AG08396 (cell line): ENCODE results near the gene TMEM221.
A peak's percentile ranks its signal among the peaks of the same experiment; 100 is the strongest.

ENCODE experiments used
- DNase-seq: peaks from one replicate; pipeline ENCODE4 v3.0.0; 2012; ENCODE audit warnings: low spot score, mixed read lengths

Gene TMEM221

DNA sequence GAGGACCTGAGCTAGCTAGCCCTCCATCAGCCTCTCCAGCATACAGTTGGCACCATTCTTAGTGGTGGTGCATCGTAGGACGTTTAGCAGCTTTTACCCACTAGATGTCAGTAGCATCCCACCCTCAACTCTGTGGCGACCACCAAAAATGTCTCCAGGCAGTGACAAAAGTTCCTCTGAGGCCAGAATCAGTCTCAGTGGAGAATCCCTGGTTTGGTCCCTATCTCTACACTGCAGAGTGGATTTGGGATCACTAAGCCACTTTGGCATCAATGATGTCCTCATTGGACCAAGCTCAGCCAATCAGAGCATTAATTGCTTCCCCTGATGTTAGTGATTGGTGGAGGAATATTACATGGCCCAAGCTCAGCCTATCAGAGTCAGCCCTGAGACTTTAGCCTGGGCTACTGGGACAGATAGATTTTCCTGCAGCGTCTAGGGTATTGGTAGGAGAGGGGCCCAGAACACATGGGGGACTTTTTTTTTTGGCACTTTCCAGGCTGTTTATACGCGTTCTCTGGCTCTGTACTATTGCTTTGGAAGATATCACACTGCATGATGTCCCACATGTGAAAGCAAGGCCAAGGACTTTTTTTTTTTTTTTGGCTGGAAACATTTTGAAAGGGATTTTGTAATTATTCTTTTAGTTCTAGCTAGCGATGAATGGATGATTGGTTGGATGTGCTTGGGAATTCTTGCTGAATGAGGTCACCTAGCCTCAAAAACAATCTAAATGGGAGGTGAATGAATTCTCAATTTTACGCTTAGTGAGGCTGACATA, 7.0 kb downstream of the TMEM221 start:
- peak; percentile 55 for DNase-seq

DNA sequence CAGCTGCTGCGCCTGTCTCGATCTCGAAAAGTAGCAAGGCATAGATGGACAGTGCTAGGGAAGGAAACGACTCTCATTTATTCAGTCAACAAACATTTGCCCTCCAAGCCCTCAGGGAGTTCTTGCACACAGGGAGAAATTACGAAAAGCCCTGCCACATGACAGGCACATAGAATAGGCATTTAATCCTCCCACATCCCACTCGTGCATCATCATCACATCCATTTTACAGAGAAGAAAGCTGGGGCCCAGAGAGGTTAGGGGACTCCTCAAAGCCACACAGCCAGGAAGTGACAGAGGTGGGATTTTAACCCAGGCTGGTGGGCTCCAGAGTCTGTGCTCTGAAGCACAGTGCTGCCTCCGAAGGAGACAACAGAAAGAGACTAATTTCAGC, 11.6 kb downstream of the TMEM221 start:
- no peak for DNase-seq

DNA sequence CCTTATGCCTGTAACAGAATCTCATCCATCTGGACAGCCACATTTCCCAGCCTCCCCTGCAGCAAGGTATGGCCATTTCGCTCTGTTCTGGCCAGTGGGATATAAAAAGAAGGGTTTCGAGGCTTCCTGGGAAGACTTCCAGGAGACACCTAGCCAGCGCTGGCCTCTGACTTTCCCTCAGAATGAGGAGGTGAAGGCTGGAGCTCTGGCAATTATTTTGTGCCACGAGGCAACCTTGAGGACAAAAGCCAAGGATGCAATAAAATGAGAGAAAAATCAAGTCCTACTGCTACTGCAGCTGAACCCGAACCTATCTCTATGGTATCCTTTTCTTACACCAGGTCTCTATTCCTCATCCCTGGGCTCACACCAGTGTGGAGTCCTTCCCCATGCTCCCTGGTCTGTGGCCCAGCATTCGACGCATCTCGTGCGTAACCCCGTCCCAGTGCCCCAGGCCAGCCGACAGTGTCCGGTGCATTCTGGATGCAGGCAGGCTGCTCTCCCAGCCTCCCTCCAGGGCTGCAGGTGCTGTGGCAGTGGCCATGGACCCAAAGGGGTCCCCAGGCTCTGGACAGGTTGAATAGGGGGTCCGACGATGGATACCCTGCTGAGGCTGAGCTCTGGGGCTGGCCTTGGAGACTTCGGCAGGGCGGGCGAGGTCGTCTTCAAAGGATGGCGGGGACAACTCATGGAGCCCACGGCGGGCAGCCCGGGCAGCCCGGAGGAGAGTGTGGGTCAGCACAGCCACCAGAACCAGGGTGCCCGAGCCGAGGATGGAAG, 12.2 kb downstream of the TMEM221 start:
- no peak for DNase-seq

DNA sequence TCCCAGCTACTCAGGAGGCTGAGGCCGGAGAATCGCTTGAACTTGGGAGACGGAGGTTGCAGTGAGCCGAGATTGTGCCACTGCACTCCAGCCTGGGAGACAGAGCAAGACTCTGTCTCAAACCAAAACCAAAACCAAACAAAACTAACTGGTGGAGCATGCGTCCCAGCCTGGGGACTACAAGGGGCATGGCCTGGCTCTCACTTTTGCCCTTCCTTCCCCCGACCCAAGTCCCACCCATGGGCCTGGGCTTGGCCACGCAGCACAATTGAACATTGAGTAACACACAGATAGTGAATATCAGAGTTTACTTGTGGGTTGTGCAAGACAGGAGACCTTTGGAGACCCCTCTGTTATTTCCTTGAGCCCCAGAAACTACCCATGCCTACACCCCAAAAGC, 13.2 kb downstream of the TMEM221 start:
- no peak for DNase-seq

DNA sequence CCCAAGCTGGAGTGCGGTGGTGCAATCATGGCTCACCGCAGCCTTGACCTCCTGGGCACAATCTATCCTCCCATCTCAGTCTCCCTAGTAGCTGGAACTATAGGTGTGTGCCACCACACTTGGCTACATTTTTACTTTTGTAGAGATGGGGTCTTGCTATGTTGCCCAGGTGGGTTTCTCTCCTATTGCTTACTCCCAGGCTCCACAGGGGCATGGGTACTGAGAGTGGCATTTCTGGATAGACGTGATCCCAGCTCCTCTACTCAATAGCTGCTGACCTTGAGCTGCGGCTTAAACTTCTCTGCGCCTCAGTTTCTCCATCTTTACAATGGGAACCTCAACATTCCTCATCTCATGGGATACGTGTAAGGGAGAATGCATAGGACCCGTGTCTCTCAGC, 17.1 kb downstream of the TMEM221 start:
- DNase-seq = no peak

DNA sequence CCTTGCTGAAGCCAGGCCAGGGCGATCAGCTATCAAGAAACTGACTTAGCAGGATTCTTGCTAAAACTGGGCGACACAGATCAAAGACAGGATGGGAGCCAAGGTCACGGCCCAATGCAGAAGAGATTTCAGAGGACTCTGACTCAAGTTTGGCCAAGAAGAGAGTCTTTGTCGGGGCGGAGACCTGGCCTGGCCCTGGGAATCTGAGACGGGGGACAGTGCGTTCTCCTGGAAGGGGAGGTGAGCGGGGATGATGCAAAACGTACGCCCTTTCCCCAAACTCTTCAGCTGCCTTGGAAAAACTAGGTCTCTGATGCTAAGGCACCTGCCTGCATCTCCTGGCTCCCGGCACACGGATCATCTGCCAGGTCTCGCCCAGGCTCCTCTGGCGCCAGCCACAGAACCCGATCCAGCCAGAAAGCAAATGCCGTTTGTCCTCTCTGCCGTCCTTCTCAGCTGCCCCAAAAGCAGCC, 18.8 kb downstream of the TMEM221 start:
- no peak for DNase-seq

DNA sequence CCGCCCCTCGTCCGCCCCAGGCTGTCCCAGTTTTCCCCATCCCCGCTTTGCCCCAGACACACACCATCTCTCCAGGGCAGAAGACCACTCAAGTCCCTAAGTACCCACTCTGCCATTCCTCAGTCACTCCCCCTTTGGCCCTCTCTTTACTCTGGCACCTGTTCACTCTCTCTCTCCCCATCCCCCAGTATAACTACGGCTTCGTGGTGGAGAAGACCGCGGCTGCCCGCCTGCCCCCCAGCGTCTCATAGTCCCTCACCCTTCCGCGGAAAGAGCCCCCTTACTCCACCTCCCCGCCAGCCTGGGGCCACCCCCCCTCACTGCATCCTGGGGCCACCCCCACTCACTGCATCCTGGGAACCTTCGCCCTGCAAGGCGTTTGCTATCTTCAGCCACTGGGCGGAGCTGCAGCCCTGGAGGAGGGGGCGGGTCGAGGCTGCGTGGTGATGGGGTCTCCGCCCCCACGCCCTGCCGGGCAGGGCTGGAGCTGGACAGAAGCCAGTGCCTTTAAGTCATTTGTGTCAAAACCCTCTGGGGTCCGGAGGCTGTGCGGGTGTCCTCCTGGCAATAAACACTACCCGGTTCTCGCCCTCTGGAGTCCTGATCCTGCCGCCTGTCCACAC, 23.6 kb downstream of the TMEM221 start:
- peak; percentile 57 for DNase-seq

DNA sequence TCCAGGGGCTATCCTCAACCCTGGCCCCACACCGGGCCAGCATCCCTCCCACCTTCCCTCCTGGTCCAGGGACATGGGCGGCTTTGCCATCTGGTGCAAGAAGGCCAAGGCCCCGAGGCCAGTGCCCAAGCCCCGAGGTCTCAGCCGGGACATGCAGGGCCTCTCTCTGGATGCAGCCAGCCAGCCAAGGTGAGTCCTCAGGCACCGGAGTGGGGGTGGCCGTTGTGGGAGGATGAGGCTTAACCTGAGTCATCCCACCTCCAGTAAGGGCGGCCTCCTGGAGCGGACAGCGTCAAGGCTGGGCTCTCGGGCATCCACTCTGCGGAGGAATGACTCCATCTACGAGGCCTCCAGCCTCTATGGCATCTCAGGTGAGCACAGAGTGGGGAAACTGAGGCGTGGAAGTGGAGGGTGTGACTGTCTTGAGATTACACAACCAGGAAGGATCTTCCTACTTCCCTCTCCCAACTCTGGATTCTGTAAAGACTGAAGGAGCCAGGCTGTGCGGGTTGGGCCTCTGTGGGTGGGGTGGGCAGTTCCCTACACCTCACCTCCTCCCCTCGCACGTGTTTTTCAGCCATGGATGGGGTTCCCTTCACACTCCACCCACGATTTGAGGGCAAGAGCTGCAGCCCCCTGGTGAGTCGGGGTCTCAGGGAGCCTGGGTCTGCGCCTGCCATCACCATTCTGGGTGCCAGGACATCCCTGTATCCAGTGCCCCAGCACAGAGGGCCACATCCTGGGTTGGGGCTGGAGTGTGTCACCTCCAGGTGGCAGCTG, 24.8 kb downstream of the TMEM221 start:
- DNase-seq = no peak

DNA sequence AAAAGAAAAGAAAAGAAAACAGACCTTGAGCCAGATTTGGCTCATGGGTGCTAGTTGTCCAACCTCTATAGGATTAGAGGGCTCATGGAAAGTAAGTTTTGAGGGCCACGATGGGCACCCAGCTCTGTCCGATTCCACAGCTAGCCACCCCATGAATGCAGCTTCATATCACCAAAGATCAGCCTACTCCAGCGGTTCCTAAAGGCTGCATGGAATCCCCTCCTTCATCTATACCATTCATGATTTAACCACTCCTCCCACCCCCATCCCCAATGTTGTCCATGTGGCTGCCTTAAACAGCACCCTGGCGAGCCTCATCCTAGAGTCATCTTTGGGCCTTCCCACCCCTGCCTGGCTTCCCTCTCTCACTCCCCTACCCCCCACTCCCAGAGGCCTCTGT, 26.5 kb downstream of the TMEM221 start:
- no peak for DNase-seq

DNA sequence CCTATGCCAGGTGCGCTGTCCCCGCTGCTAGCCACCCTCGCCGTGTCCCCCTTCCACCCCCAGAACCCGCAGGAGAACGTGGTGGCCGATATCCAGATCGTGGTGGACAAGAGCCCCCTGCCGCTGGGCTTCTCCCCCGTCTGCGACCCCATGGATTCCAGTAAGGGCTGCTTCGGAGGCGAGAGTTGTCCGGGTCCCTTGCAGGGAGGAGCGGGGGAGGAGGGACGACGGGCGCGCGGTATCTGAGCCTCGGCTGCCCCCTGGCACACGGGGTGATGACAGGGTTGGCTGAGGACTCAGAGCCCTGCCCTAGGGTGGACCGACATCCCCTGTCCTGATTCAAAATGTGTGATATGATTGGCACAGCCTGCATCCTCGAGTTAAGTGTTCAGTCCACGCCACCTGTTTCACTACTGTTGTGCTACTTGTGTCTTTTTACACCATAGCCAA, 28.0 kb downstream of the TMEM221 start:
- DNase-seq = peak; percentile 41

DNA sequence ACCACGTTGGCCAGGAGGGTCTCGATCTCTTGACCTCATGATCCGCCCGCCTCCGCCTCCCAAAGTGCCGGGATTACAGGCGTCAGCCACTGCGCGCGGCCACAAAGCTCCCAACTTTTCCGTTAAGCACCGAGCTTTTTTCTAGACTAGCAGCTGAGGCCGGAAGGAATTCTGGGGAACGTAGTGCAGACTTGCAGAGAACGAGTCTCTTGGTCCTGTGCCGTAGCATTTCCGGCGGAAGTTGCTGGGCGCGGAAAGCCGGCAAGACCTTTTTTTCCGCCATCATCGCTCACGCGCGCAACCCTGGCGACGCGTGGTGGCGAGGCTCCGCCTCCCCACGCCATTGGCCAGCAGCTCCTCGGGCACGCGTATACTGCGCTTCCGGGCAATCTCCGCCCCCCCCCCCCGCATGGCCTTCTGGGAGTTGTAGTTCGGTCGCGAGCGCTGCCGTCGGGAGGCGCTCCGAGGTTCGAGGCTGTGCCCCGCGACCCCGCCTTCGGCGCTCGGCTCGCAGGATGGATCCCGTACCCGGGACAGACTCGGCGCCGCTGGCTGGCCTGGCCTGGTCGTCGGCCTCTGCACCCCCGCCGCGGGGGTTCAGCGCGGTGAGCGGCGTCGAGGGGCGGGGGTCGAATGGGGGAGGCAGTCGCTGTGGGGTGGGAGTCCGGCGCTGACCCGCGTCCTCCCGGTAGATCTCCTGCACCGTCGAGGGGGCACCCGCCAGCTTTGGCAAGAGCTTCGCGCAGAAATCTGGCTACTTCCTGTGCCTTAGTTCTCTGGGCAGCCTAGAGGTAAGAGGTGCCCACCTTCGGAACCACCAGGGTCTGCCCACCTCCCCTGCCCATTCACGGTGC, 28.6 kb downstream of the TMEM221 start, which contains the start of gene MVB12A:
TSS of gene MVB12A (plus strand) at position 427 of the 854 bp plus-strand sequence. CDS start at position 516, 89 bp downstream.
- DNase-seq = peak; percentile 99

DNA sequence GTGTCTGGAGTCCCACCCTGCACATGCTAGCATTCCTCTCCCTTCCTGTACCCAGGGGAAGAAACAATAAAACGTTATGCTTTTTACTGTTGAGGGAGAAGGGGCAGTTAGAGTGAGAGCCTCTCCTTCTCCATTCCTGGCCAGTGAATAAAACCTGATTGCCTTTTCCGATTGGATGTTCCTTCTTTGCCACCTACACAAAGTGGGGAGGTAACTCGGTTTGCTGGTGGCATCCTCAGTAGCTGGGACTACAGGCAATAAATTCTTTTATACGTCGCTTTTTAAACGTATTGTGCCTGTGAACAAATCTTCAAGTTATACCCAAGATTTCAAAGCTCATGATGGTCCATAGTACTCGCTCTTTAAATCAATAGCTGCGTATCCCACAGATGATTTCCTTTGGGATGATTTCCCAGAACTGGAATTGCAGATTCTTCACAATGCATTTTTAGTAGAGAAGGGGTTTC, 29.3 kb downstream of the TMEM221 start:
- DNase-seq = no peak

DNA sequence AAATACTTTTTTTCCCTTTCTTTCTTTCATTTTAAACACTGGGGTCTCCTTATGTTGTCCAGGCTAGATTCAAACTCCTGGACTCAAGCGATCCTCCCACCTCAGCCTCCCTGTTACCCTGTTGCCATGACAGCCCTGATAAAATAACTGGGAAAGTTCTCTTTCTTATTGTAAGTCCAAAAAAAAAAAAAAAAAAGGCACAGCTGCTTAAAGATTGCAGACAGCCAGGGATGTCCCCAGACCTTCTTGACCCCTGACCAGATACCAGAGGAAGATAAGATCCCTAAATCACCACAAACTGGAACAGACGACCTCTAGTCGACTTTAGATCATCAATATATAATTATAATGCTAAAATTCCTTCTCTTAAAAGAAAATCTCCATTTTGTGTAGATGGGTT, 29.8 kb downstream of the TMEM221 start:
- DNase-seq = no peak

DNA sequence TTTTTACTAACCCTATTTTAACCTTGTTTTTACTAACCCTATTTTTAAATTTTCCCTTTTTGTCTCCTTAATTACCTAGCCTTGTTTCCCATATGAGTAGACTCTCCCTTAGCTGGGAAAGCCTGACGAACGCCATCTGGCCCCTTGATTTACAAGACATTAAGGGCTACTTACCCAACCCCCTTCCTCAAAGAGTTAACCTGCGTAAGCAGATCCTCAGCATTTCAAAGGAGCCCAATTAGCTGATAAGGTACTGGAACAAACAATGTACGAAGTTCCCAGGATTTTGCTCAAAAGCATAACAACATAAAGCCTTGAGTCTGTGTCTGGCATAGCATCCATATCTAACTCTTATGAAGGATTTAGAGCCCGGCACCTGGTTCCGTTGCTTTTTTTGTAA, 33.3 kb downstream of the TMEM221 start:
- no peak for DNase-seq

DNA sequence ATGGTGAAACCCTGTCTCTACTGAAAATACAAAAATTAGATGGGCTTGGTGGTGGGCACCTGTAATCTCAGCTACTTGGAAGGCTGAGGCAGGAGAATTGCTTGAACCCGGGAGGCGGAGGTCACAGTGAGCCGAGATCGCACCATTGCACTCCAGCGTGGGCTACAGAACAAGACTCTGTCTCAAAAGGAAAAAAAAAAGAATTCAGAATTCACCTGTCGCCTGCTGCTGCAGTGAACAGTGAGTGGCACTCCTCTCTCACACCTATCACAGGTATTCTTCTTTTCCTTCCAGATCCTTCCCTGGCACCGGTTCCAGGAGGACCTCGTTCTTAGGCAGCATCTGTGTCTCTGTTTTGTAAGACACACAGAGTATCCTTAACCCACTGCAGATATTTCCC, 34.4 kb downstream of the TMEM221 start:
- DNase-seq = no peak

DNA sequence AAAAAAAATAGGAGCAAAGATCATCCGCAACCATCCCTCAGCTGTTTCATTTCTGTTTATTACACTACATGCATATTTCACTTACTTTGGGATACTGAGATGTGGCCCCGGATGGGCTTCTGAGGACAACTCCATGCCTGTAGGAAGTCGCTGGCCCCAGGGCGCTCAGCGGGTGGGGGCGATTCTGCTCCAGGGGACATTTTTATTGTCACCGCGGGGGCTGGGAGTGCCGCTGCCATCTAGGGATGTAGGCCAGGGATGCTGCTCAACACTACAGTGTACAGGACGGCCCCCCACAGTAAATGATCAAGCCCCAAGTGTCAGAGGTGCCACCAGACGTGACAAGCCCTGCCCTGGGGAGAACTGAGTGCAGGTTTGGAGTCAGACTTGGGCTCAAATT, 36.7 kb downstream of the TMEM221 start:
- no peak for DNase-seq

DNA sequence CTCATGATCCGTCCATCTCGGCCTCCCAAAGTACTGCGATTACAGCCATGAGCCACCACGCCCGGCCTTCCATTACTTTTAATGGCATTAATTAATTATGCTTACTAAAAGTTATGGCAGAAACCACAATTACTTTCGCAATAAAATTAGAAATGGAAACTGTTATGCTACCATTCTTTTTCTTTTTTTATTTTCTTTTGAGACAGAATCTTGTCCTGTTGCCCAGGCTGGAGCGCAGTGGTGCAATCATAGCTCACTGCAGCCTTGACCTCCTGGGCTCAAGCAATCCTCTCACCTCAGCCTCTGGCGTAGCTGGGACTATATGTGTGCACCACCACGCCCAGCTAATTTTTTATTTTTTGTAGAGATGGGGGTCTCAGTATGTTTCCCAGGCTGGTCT, 38.5 kb downstream of the TMEM221 start:
- DNase-seq = no peak

DNA sequence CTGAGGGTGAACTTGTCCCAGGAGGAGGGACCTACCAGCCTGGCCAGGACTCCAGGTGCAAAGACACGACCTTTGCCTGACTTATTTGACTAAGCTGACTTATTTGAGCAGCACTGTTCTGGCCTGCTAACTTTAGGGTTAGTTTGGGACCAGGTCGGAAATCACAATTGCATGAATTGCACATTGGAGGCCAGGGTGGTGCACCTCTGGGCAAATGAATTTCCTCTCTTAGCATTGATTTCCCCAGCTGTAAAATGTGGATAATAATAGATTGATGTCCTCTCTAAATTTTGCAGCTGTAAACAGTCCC, 41.6 kb downstream of the TMEM221 start:
- DNase-seq = no peak

DNA sequence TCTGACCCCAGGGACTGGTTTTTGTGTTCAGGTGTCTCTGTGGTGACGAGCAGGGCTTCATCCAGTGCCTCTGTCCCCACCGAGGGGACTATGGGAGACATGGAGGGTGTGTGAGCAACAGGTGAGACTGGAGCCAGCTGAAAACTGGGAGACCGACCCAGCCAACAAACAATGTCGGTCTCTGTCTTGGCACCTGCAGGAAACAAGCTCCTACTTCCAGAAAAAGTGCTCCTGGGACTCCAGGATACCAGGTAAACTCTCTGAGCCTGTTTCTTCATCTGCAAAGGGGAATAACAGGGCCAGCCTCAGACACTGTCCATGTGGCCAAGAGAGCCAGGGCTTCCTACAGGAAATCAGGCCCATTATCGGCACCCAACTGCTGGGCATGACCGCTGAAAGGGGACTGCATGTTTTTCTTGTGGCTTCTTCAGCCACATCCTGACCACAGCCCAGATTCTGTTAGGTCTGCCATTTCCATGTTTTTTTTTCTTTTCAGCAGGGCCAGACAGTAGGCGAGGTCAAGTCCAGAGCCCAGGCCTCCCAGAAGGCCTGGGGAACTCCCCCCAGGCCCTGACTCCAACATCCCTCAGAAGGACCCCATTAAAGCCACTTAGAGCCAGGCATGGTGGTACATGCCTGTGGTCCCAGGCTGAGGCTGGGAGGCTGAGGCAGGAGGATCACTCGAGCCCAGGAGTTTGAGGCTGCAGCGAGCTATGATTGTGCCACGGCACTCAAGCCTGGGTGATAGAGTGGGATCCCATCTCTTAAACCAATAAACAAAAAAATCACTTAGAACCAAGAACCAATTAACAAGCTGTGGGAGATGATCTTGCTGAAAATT, 42.2 kb downstream of the TMEM221 start:
- no peak for DNase-seq
